Keratinocyte (primary cell): ENCODE data around the gene FIGNL1.

Source experiments
- EZH2 ChIP-seq: IDR thresholded peaks from one replicate; pipeline ENCODE4 v1.6.1; 2012; ENCODE audit warnings: inconsistent platforms, mild to moderate bottlenecking, low read length, moderate library complexity
- TF ChIP-seq, protein P1 (sequence below), 3 experiments: IDR thresholded peaks in 1 of 3; conservative IDR thresholded peaks in 1 of 3; optimal IDR thresholded peaks in 1 of 3; 2 replicates in 2 of 3; 3 replicates in 1 of 3; pipeline versions ENCODE3 to v1.5.1; 2011; ENCODE audit warnings: low read length in 3 of 3, mild to moderate bottlenecking in 3 of 3, moderate library complexity in 2 of 3, control low read depth in 1 of 3, inconsistent platforms in 1 of 3; ENCODE audit not compliant: insufficient read depth in 2 of 3; ENCODE audit errors: extremely low read depth in 1 of 3

GRCh38 chr7:50405221-50405620 lies 44.9 kb downstream of the FIGNL1 start:
- TF ChIP-seq, protein P1, sequence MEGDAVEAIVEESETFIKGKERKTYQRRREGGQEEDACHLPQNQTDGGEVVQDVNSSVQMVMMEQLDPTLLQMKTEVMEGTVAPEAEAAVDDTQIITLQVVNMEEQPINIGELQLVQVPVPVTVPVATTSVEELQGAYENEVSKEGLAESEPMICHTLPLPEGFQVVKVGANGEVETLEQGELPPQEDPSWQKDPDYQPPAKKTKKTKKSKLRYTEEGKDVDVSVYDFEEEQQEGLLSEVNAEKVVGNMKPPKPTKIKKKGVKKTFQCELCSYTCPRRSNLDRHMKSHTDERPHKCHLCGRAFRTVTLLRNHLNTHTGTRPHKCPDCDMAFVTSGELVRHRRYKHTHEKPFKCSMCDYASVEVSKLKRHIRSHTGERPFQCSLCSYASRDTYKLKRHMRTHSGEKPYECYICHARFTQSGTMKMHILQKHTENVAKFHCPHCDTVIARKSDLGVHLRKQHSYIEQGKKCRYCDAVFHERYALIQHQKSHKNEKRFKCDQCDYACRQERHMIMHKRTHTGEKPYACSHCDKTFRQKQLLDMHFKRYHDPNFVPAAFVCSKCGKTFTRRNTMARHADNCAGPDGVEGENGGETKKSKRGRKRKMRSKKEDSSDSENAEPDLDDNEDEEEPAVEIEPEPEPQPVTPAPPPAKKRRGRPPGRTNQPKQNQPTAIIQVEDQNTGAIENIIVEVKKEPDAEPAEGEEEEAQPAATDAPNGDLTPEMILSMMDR (optimal IDR thresholded peaks at IDR 0.05 in 1 of 3, IDR thresholded peaks at IDR 0.05 in 1 of 3, conservative IDR thresholded peaks at IDR 0.05 in 1 of 3; ENCODE audit: extremely low read depth in 1 of 3, insufficient read depth in 2 of 3, low read length in 3 of 3) = no peak
- no peak for TF ChIP-seq EZH2
